Mesodermal cell (in vitro differentiated cells): ENCODE results near the gene PGBD5.

Experiments used
- H3K27ac ChIP-seq: 2 replicates; pipeline ENCODE4 v1.7.0; 2013; ENCODE audit warnings: mild to moderate bottlenecking, low read depth, low read length, moderate library complexity; ENCODE audit not compliant: severe bottlenecking
- H3K36me3 ChIP-seq: 2 replicates; pipeline ENCODE4 v1.7.1; 2013; ENCODE audit warnings: mild to moderate bottlenecking, low read length, moderate library complexity; ENCODE audit not compliant: control insufficient read depth, insufficient read depth
- H3K4me1 ChIP-seq: one replicate; pipeline ENCODE4 v1.7.1; 2013; ENCODE audit warnings: mild to moderate bottlenecking, low read length; ENCODE audit not compliant: insufficient read depth, control insufficient read depth, poor library complexity, severe bottlenecking
- H3K4me3 ChIP-seq: 2 replicates; pipeline ENCODE4 v1.7.0; 2013; ENCODE audit warnings: low read length, control low read depth, mild to moderate bottlenecking; ENCODE audit not compliant: insufficient read depth, poor library complexity, severe bottlenecking; ENCODE audit errors: extremely low read depth
- H3K9me3 ChIP-seq: 2 replicates; pipeline ENCODE4 v1.7.1; 2013; ENCODE audit warnings: mild to moderate bottlenecking, low read length, moderate library complexity; ENCODE audit not compliant: control insufficient read depth
- WGBS, 2 experiments: methylation state at CpG; one replicate each; pipeline ENCODE4 v1.1.5; 2013; ENCODE audit warnings: missing lambda C conversion rate in 2 of 2; ENCODE audit not compliant: insufficient coverage in 2 of 2; 5-methylcytosine and 5-hydroxymethylcytosine counted together

PGBD5 gene

DNA sequence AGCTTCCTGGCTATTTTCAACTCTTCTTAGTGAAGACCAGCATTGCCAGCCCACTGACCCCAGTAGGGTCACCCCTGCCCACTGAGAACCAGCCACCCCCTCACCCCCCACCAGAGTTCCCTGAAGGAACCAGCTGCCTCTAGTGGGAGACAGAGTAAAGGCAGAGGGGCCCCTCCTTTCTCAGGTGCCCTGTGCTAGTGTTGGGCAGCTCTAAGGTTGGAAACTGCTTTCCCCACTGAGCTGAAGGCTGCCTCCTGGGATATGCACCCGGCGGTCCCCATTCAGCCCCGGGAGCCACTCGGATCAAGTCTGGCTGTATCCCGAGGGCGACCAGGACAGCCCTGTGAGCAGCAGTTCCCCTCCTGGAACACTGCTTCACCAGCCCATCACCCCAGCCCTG is 111.0 kb downstream of the PGBD5 start:
- H3K9me3 ChIP-seq, result no peaks in the 10 kb centered on the region
- no peak overlapping the region for H3K4me3 ChIP-seq
- no peaks in the 10 kb centered on the region for H3K36me3 ChIP-seq
- no peak overlapping the region for H3K27ac ChIP-seq
- 88 to 92% methylated on average over 6 of the region's 6 CpGs for WGBS, 2 experiments
- H3K4me1 ChIP-seq, result no peaks in the 10 kb centered on the region

DNA sequence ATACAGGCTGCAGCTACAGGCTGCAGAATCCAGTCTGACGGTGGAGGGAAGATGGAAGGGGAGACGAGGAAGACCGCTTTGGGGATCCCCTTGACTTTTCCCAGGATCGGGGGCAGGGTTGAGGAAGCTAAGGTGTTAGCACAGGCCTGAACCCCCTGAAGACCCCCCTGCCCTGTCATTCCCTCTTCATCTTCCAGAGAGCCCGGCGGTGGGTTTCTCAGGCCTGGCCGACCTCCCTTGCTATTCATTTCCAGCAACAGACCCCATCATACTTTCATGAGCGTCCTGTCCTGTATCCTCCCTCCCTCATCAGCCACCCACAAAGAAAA is 112.0 kb downstream of the PGBD5 start:
- no peaks in the 10 kb centered on the region for H3K4me1 ChIP-seq
- no peak overlapping the region for H3K4me3 ChIP-seq
- no peak overlapping the region for H3K27ac ChIP-seq
- 88 to 92% methylated on average over 3 to 4 of the region's 8 CpGs for WGBS, 2 experiments
- H3K9me3 ChIP-seq, result no peaks in the 10 kb centered on the region
- no peaks in the 10 kb centered on the region for H3K36me3 ChIP-seq

DNA sequence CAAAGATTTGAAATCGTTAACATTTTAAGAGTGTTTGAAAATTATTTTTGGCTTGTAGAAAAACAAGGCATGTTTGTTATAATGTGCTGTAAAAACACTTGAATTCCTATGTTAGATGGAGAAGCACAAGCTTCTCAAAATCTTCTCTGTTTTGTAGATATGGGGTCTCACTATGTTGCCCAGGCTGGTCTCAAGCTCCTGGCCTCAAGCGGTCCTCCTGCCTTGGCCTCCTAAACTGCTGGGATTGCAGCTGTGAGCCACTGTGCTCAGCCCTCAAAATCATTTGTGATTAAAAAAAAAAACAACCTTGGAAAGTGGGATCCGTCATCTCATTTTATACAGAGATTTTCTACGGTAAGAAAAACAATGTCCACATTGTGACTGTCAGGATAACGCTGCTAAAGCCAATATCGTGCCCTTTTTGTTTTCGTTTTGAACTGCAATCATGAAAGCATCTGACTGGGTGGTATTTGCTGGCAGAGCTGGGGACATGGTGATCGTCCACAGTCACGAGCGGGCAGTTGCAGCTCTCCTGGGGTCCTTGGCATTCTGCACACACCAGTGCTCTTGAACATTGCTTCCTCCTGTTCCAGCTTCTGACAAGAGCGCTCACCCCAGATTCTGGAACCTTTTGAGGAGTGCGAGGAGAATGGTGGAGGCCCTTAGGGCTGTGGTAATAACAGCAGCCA is 112.5 kb downstream of the PGBD5 start:
- WGBS, 2 experiments, result 86 to 92% methylated on average over 10 to 12 of the region's 12 CpGs
- Histone ChIP-seq H3K27ac (no peak overlapping the region), H3K4me1 (no peaks in the 10 kb centered on the region), H3K9me3 (no peaks in the 10 kb centered on the region), H3K36me3 (no peaks in the 10 kb centered on the region), H3K4me3 (no peak overlapping the region)

DNA sequence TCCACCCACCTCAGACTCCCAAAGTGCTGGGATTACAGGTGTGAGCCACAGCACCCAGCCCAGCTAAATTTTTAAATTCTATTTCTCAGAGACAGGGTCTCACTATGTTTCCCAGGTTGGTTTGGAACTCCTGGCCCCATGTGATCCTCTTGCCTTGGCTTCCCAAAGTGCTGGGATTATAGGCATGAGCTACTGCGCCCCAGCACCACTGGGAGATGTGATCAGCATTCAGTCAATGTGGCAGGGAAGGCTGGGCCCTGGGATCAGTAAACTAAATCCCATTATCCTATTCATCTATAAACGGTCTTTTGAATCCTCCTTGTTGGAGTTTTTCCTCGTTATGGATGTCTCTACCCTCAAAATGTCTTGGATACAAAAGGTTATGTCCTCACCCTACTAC is 113.5 kb downstream of the PGBD5 start:
- no peaks in the 10 kb centered on the region for H3K4me1 ChIP-seq
- no peak overlapping the region for H3K4me3 ChIP-seq
- no peaks in the 10 kb centered on the region for H3K36me3 ChIP-seq
- H3K27ac ChIP-seq, result no peak overlapping the region
- WGBS, 2 experiments, result 100% methylated on average over 1 of the region's 3 CpGs; no CpG with 5 or more reads in 1 of the 2 experiments
- no peaks in the 10 kb centered on the region for H3K9me3 ChIP-seq

DNA sequence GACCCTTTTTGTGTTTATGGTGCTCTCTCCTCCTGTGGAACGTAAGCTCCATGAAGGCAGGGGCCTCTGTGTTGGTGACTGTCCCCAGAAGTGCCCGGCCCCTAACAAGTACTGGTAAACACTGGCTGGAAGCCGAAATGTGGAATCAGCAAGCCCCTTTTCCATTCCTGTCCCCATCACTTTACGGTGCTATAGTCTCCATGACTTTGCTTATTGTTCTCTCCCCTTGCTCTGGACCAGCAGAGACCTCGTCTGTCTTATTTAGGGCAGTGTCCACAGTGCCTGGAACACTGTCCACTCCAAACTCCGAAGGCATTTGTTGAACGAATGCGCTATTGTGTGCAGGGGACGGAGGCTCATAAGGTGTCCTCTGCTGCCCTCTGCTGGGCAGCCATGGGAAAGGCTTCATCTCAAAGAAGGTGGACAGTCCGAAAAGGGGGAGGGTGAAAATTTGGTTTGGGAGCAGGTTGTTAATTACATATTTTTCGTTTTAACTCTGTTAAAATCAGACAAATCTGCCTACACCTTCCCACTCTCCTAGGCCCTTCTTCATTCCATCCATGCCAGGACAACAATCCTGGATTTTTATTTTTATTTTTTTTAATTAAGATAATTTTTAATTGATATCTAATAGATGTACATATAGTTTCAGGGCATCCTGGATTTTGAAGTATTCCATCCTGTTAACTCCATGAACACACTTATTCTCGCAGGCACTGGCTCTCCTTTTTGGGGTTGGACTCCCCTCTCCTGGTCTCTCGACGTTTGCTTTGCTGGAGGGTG is 115.6 kb downstream of the PGBD5 start:
- Histone ChIP-seq H3K4me1 (no peaks in the 10 kb centered on the region), H3K27ac (no peak overlapping the region), H3K9me3 (no peaks in the 10 kb centered on the region), H3K36me3 (no peaks in the 10 kb centered on the region), H3K4me3 (no peak overlapping the region)
- 41 to 50% methylated on average over 9 of the region's 14 CpGs for WGBS, 2 experiments

DNA sequence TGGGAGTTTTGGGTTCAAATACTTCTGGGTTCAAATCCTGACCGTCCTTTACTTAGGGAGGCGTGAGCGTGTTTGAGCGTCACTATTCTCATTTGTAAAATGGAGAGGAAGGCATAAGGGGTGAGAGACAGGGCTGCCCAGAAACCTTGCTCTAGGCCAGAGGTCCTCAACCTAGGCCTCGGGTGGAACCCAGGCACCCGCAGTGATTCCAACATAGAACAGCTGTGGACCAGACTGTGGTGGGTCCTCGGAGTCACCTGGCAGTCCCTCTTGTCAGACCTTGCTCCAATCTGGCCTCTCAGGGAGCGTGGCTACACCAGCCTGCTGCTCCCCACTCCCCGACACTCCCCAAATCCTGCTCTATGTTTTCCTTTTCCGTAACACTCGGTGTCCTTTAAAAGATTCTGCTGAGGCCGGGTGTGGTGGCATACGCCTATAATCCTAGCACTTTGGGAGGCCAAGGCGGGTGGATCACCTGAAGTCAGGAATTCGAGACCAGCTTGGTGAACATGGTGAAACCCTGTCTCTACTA is 116.4 kb downstream of the PGBD5 start:
- H3K36me3 ChIP-seq, result no peaks in the 10 kb centered on the region
- H3K27ac ChIP-seq, result no peak overlapping the region
- H3K4me3 ChIP-seq, result no peak overlapping the region
- H3K9me3 ChIP-seq, result no peaks in the 10 kb centered on the region
- no peaks in the 10 kb centered on the region for H3K4me1 ChIP-seq
- 85 to 90% methylated on average over 15 of the region's 15 CpGs for WGBS, 2 experiments

DNA sequence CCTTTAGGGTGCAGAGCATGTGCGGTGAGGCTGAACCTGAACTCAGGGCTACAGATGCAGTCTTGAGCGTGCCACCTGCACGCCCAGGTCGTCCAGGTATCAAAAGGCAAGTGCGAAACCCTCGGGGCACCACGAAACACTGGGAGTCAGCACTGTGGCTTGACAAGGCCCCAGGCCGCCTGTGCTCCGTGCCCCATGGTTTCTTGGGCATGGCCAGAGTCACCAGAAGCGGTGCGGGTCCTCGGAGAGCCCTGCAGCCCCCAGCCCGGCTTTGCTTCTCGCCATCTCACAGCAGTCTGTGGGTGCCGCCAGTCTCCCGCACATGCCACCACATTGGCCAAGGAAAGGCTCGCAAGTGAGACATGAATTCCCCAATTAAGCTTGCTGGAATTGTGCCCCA is 117.3 kb downstream of the PGBD5 start:
- no peak overlapping the region for H3K27ac ChIP-seq
- H3K9me3 ChIP-seq, result no peaks in the 10 kb centered on the region
- H3K36me3 ChIP-seq, result no peaks in the 10 kb centered on the region
- 94 to 96% methylated on average over 17 of the region's 17 CpGs for WGBS, 2 experiments
- no peaks in the 10 kb centered on the region for H3K4me1 ChIP-seq
- H3K4me3 ChIP-seq, result no peak overlapping the region

DNA sequence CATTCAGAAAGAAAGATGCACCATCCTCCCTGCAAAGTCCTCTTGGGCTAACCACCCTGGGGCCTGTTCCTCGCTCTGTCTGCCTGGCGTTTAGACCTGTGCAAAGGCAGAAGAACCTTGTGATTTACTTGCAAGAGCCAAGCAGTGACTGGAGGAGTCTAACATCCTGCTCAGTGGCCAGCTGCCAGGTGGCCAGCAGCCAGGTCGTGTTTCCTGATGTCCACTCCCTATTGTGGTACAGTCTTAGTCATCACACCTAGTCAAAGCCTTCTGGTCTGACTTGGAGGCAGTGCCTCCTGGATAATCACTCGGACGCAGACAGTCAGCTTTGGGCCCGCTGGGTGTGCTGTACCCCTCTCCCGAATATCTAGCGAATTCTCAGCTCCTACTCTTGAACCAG is 118.1 kb downstream of the PGBD5 start:
- H3K4me3 ChIP-seq, result no peak overlapping the region
- H3K4me1 ChIP-seq, result no peaks in the 10 kb centered on the region
- 83 to 91% methylated on average over 3 to 8 of the region's 8 CpGs for WGBS, 2 experiments
- no peak overlapping the region for H3K27ac ChIP-seq
- H3K9me3 ChIP-seq, result no peaks in the 10 kb centered on the region
- H3K36me3 ChIP-seq, result no peaks in the 10 kb centered on the region

DNA sequence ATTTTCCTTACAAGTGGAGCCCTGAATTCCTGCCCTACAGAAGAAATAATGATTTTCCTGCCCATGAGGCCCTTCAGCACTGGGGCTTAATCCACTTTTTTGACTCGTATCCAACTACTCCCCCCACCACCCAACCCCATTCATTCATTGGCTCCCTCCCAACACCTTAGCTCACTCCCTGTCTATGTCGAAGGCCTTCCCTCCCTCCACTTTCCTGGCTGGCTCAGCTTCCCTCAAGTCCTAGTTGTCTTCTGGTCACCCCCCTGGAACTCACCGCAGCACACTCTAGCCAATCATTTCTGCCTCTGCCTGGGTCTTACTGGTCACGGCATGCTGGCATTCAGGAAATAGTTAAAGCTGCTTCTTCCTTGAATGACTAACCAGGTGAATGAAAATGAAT is 118.9 kb downstream of the PGBD5 start:
- Histone ChIP-seq H3K4me3 (no peak overlapping the region), H3K36me3 (no peaks in the 10 kb centered on the region), H3K27ac (no peak overlapping the region), H3K9me3 (no peaks in the 10 kb centered on the region), H3K4me1 (no peaks in the 10 kb centered on the region)
- 58 to 73% methylated on average over 3 to 4 of the region's 4 CpGs for WGBS, 2 experiments

DNA sequence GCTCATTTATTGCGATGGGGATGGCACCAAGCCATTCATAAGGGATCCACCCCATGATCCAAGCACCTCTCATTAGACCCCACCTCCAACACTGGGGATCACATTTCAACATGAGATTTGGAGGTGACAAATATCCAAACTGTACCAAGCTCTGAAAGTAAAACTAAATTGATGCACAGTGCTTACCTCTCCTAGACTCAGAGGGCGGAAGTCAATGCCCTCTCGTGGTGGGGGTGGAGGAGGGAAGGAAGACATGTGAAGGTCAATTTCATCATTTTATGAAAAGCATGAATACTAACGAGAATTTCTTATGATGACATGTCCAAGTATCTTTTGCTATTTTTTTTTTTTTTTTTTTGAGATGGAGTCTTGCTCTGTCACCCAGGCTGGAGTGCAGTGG is 120.0 kb downstream of the PGBD5 start:
- Histone ChIP-seq H3K36me3 (no peaks in the 10 kb centered on the region), H3K9me3 (no peaks in the 10 kb centered on the region), H3K4me3 (no peak overlapping the region), H3K27ac (no peak overlapping the region), H3K4me1 (no peaks in the 10 kb centered on the region)
- WGBS, 2 experiments, result 100% methylated on average over 2 of the region's 4 CpGs; no CpG with 5 or more reads in 1 of the 2 experiments

DNA sequence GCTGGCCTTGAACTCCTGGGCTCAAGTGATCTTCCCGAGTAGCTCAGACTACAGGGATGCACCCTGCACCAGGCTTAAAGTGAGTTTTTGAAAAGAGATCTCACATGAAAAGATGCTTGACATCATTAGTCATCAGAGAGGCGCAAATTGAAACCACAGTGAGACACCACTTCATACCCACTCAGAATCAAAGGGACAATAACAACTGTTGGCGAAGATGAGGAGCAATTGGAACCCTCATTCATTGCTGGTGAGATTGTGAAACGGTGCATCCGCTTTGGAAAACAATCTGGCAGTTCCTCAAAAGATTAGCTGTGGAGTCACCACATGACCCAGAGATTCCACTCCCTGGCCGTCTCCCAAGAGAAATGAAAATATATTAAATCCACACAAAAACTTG is 122.3 kb downstream of the PGBD5 start:
- Histone ChIP-seq H3K36me3 (no peaks in the 10 kb centered on the region), H3K27ac (no peak overlapping the region), H3K4me3 (no peak overlapping the region), H3K9me3 (no peaks in the 10 kb centered on the region), H3K4me1 (no peaks in the 10 kb centered on the region)
- 90 to 97% methylated on average over 5 of the region's 6 CpGs for WGBS, 2 experiments
